NOMO-1 treated with DMSO at 0.1 percent for 48 hours (cell line): ENCODE data around the gene SRC.

Experiments used
- DNase-seq: peaks from one replicate; lab custom pipeline; 2025; ENCODE audit not compliant: unreplicated experiment; lab: John Stamatoyannopoulos, UW

Gene SRC

GRCh38 chr20:37315021-37315451 lies 30.9 kb upstream of the SRC start:
- no peak for DNase-seq

- no peak for DNase-seq
These were observed 30.4 kb upstream of the SRC start for GRCh38 chr20:37315452-37316110.

DNA sequence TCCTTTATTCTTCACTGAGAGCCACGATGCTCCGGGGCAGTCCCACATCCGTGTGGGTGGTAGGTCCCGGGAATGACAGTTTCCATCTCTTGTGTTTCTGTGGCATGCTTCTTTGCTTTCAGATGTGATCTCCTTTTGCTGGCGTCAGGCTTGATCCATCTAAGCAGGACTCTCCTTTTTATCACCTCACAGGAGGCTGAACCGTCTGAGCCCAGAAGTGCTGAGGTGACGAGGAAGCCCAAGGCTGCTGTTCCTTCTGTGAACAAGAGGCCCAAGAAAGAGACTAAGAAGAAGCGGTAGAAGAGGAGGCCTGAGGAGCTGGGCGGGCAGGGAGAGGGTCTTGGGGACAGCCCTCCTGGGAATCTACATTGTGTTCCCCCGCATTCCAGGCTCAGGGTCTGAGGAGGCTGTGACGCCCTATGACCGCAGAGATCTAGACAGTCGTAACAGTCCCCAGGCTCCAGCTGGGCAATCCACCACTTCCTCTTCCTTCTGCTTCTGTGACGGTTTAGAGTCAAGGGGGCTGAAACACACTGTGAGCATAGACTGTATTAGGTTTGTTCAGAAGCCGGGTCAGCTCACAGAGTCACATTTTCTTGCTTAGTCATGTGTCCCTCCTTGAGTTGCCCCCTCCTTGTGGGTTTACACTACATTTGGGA lies 29.7 kb upstream of the SRC start:
- DNase-seq, result peak; percentile 90

DNA sequence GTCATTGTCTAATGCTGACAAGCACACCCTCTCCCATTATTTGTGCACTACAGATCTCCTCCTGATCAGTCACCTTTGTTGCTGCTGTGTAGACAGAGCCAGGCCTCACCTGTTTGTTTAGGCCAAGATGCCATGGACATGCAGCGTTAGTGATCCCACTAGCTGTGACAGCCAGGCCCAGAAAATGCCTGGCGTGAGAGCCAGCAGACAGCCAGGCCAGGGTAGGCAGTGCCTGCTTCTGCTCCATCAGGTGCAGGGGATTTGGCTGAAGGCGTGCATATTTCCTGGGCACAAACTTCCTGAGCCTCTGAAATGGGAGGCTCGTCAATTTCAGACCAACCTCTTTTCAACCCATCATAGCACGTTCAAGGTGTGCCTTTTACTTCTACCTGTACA lies 29.2 kb upstream of the SRC start:
- no peak for DNase-seq

DNA sequence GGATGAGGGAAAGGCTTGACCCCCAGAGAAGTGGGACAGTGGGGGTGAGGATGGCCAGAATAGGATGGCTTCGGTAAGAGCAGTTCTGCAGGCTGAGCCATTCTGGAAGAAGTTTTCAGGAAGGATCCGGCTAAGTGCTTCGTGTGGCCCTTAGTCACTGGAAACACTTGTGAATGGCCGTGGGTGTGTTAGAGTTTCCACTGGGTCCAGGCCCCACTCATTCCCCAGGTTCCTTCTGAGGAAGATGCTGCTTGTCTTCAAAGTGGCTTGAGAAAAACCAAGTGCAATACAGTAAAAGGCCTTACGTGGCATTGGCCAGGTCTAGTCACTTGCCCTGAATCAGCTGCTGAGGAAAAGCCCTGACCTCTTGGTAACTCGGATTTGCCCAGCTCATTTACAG lies 28.6 kb upstream of the SRC start:
- no peak for DNase-seq

GRCh38 chr20:37317994-37318640 lies 27.8 kb upstream of the SRC start:
- no peak for DNase-seq

DNA sequence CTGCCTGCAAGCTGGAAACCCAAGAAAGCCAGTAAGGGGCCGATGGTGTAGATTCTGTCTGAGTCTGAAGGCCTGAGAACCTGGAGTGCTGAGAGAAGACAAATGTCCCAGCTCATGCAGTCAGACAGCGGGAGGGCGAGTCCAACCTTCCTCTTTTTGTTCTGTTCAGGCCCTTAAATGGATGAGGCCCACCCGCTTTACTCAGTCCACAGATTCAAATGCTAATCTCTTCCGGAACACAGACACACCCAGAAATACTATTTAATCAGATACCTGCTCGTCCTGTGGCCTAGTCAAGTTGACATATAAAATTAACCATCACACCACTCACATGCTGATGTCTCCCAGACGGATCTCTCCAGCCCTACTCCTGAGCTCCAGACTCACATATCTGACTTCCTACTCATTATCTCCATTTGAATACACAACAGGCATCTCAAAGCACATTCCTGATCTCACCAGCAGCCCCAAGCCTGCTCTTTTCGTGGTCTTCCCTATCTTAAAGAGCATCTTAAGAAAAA lies 26.7 kb upstream of the SRC start:
- no peak for DNase-seq

- no peak for DNase-seq
These were observed 22.0 kb upstream of the SRC start for GRCh38 chr20:37323985-37324384.

DNA sequence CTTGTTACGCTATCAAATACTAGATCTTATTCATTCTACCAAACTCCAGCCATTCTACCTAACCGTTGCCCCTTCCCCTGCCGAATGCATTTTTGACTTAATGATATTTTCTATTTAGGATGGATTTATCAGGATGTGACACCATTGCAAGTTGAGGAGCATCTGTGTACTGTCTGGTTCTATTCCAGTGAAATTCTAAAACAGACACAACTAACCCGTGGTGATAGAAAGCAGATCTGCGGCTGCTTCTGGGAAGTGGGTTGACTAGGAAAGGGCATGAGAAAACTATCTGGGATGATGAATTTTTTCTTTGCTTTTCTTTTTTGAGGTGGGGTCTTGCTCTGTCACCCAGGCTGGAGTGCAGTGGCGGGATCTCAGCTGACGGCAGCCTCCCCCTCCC lies 20.7 kb upstream of the SRC start:
- DNase-seq, result no peak

DNA sequence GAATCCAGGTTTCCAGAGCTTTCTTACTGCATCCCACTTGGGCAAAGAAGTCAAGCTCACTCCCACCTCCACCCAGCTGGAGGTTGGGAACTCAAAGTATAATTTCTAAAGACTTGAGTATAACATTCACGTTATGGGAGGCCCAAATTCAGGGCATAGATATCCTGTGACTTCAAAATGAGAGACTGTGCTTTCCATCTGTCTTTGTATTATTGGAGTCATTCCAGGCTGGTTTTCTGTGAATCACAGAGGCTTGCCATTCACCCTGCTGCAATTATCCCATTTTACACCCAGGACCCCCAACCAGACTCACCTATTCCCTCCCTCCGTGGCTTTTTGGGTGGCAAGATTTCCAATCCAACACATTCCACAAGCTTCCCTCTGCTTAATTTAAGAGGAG lies 19.3 kb upstream of the SRC start:
- DNase-seq, result no peak

DNA sequence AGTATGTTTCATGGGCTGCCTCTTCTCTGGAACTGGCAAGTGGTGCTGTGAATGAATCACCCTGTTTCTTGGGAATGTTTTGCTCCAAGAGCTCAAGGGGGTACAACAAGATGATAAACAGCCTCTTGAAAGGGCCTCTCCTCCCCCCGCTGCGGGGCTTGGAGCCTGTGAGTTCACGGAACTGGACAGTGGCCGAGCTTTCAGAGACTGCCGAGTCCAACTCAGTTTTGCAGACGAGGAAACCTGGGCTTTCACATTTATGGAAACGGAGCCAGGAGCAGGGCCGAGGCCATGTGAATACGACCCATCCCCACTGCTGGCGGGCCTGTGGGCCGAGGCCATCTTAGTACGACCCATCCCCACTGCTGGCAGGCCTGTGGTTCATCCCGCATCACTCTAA lies 18.2 kb upstream of the SRC start:
- no peak for DNase-seq

GRCh38 chr20:37328149-37328945 lies 17.6 kb upstream of the SRC start:
- DNase-seq, result no peak

- DNase-seq, result no peak
These were observed 16.3 kb upstream of the SRC start for GRCh38 chr20:37329481-37330165.

- DNase-seq, result no peak
These were observed 15.6 kb upstream of the SRC start for GRCh38 chr20:37330316-37330715.

DNA sequence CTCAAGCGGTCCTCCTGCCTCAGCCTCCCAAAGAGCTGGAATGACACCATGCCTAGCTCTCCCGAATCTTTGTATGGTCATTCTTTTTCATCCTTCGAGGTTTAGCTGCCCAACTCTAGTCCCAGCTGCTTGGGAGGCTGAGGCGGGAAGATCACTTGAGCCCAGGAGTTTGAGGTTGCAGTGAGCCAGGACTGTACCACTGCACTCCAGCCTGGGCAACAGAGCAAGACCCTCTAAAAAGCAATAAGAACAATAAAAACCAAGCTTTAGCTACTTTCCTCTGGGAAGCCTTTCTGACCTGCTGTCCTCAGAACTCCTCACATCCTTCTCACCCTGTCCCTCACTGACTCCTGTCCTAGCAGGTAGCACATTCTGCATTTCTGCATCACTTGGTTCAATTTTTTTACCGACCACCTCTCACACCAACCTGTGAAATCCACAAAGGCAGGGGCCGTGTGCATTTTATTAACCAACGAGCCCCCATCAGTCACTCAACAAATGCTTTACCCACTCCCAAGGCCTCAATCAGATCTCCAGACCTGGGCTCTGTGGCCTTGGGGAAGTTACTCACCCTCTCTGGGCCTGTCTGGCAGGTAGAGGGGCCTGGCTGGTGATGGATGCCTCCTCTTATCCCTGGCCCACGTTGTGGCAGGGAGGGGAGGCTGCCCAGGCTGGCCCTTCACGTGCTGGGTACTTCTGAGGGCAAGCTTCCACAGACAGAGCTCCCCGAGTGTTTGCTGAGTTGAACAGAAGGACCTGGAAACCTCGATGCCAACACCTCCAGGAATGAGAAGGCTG lies 14.7 kb upstream of the SRC start:
- no peak for DNase-seq

- DNase-seq, result no peak
These were observed 12.7 kb upstream of the SRC start for GRCh38 chr20:37333130-37333847.

- DNase-seq, result no peak
These were observed 12.1 kb upstream of the SRC start for GRCh38 chr20:37333848-37334318.

GRCh38 chr20:37334450-37334849 lies 11.5 kb upstream of the SRC start:
- DNase-seq, result no peak

- DNase-seq, result peak; percentile 31
These were observed 10.1 kb upstream of the SRC start for GRCh38 chr20:37335642-37336368.
